SK-N-SH treated with all-trans-retinoic acid at 6 μM for 48 hours (cell line): ENCODE results near the gene NTM.

Experiments used
- ATAC-seq: fragments of 200-7000 bp; cut with Tn5 transposase; 3 replicates; pipeline ENCODE4 v1.9.1; 2020; ENCODE audit warnings: mild to moderate bottlenecking, moderate library complexity
- ARNTL ChIP-seq: fragments of 450-650 bp; formaldehyde crosslinking; IDR thresholded peaks from 2 replicates; pipeline ENCODE4 v1.5.0; 2020; ENCODE audit warnings: low read depth, mild to moderate bottlenecking, moderate library complexity, borderline replicate concordance
- BACH2 ChIP-seq: fragments of 250-450 bp; sonication (Bioruptor Pico); IDR thresholded peaks from 2 replicates; pipeline ENCODE4 v1.9.0; 2021; ENCODE audit warnings: mild to moderate bottlenecking, borderline replicate concordance
- CSDC2 ChIP-seq: fragments of 250-450 bp; sonication (Bioruptor Pico); IDR thresholded peaks from 2 replicates; pipeline ENCODE4 v1.5.0; 2020; ENCODE audit warnings: mild to moderate bottlenecking, moderate library complexity
- CSRNP3 ChIP-seq: fragments of 250-450 bp; sonication (Bioruptor Pico); IDR thresholded peaks from 2 replicates; pipeline ENCODE4 v1.5.1; 2021; ENCODE audit warnings: mild to moderate bottlenecking, moderate library complexity
- ESRRG ChIP-seq: fragments of 250-450 bp; sonication (Bioruptor Pico); IDR thresholded peaks from 2 replicates; pipeline ENCODE4 v1.6.1; 2021; ENCODE audit warnings: mild to moderate bottlenecking
- OSR1 ChIP-seq: fragments of 250-450 bp; sonication (Bioruptor Pico); IDR thresholded peaks from 2 replicates; pipeline ENCODE4 v1.8.0; 2022; ENCODE audit warnings: moderate library complexity, mild to moderate bottlenecking, inconsistent platforms
- PATZ1 ChIP-seq: fragments of 250-450 bp; sonication (Bioruptor Pico); IDR thresholded peaks from 2 replicates; pipeline ENCODE4 v1.8.0; 2020; ENCODE audit warnings: mild to moderate bottlenecking, moderate library complexity, borderline replicate concordance
- POU6F1 ChIP-seq: fragments of 250-450 bp; sonication (Bioruptor Pico); IDR thresholded peaks from 2 replicates; pipeline ENCODE4 v1.8.0; 2021; ENCODE audit warnings: low read depth, mild to moderate bottlenecking, moderate library complexity, borderline replicate concordance
- PPARA ChIP-seq: fragments of 250-450 bp; sonication (Bioruptor Pico); IDR thresholded peaks from 2 replicates; pipeline ENCODE4 v1.5.0; 2020; ENCODE audit warnings: mild to moderate bottlenecking, borderline replicate concordance
- RARB ChIP-seq: fragments of 250-450 bp; sonication (Bioruptor Pico); IDR thresholded peaks from 2 replicates; pipeline ENCODE4 v1.8.0; 2021; ENCODE audit warnings: mild to moderate bottlenecking, moderate library complexity
- SNAI2 ChIP-seq: fragments of 250-450 bp; sonication (Bioruptor Pico); IDR thresholded peaks from 2 replicates; pipeline ENCODE4 v1.5.0; 2020; ENCODE audit warnings: mild to moderate bottlenecking, moderate library complexity
- TCF4 ChIP-seq: fragments of 250-450 bp; sonication (Bioruptor Pico); IDR thresholded peaks from 2 replicates; pipeline ENCODE4 v1.8.0; 2021; ENCODE audit warnings: mild to moderate bottlenecking, moderate library complexity, borderline replicate concordance
- TOX ChIP-seq: fragments of 250-450 bp; sonication (Bioruptor Pico); IDR thresholded peaks from 2 replicates; pipeline ENCODE4 v1.8.0; 2021; ENCODE audit warnings: mild to moderate bottlenecking, moderate library complexity, borderline replicate concordance
- ZC3H10 ChIP-seq: fragments of 250-450 bp; sonication (Bioruptor Pico); IDR thresholded peaks from 2 replicates; pipeline ENCODE4 v1.5.1; 2021; ENCODE audit warnings: mild to moderate bottlenecking, moderate library complexity
- ZFP3 ChIP-seq: fragments of 250-450 bp; sonication (Bioruptor Pico); IDR thresholded peaks from 2 replicates; pipeline ENCODE4 v1.5.0; 2020; ENCODE audit warnings: mild to moderate bottlenecking, moderate library complexity
- ZFP30 ChIP-seq: fragments of 450-650 bp; formaldehyde crosslinking; IDR thresholded peaks from 2 replicates; pipeline ENCODE4 v1.5.0; 2022; ENCODE audit warnings: mild to moderate bottlenecking, moderate library complexity
- ZNF565 ChIP-seq: fragments of 450-650 bp; formaldehyde crosslinking; conservative IDR thresholded peaks from 2 replicates; pipeline ENCODE4 v1.5.0; 2020; ENCODE audit warnings: low read depth, mild to moderate bottlenecking, moderate library complexity
- ZNF70 ChIP-seq: fragments of 450-650 bp; formaldehyde crosslinking; IDR thresholded peaks from 2 replicates; pipeline ENCODE4 v1.5.0; 2020; ENCODE audit warnings: mild to moderate bottlenecking, moderate library complexity
- ZNF8 ChIP-seq: fragments of 450-650 bp; formaldehyde crosslinking; IDR thresholded peaks from 2 replicates; pipeline ENCODE4 v1.5.0; 2020; ENCODE audit warnings: mild to moderate bottlenecking, moderate library complexity
- TF ChIP-seq, protein P1 (sequence below): fragments of 250-450 bp; sonication (Bioruptor Pico); IDR thresholded peaks from 2 replicates; pipeline ENCODE4 v1.5.0; 2020; ENCODE audit warnings: mild to moderate bottlenecking, moderate library complexity

NTM gene

GRCh38 chr11:132058211-132058772 is 687.9 kb downstream of the NTM start:
- ATAC-seq: no peak; the same call in 2 of the 3 replicates

GRCh38 chr11:132060567-132060966 is 690.2 kb downstream of the NTM start:
- no peak for ATAC-seq
- no peak for TF ChIP-seq PATZ1 (CRISPR knock-in tag)
- TF ChIP-seq OSR1: no peak
- TF ChIP-seq PPARA (CRISPR knock-in tag): no peak
- no peak for TF ChIP-seq TCF4
- no peak for TF ChIP-seq RARB (CRISPR knock-in tag)
- no peak for TF ChIP-seq TOX (CRISPR knock-in tag)
- TF ChIP-seq, protein P1, sequence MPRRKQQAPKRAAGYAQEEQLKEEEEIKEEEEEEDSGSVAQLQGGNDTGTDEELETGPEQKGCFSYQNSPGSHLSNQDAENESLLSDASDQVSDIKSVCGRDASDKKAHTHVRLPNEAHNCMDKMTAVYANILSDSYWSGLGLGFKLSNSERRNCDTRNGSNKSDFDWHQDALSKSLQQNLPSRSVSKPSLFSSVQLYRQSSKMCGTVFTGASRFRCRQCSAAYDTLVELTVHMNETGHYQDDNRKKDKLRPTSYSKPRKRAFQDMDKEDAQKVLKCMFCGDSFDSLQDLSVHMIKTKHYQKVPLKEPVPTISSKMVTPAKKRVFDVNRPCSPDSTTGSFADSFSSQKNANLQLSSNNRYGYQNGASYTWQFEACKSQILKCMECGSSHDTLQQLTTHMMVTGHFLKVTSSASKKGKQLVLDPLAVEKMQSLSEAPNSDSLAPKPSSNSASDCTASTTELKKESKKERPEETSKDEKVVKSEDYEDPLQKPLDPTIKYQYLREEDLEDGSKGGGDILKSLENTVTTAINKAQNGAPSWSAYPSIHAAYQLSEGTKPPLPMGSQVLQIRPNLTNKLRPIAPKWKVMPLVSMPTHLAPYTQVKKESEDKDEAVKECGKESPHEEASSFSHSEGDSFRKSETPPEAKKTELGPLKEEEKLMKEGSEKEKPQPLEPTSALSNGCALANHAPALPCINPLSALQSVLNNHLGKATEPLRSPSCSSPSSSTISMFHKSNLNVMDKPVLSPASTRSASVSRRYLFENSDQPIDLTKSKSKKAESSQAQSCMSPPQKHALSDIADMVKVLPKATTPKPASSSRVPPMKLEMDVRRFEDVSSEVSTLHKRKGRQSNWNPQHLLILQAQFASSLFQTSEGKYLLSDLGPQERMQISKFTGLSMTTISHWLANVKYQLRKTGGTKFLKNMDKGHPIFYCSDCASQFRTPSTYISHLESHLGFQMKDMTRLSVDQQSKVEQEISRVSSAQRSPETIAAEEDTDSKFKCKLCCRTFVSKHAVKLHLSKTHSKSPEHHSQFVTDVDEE (CRISPR knock-in tag): no peak
- TF ChIP-seq, all 23 proteins: peak for 0

More at GRCh38 chr11:132058211-132058772, 687.9 kb downstream of the NTM start:
- no peak for TF ChIP-seq CSRNP3

DNA sequence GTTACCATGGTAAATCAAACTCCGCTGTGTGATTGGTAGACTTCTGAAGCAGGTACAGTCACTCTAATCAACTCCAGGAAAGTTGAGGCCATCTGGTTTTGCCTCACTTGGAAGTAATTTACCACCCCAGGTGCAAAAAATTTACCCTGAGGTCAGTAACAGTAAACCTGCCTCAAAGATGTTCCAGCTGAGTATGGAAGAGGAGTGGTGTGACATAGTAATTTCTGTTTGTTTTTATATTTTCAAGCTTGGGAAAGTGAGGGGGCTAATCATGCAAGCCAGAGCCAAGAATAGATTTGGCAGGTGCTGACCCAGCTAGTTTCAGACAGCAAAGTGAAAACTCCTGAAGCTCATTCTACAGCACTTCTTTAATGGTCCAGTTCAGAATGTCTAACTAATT is 691.6 kb downstream of the NTM start:
- ATAC-seq: no peak

More for the DNA sequence above, 691.6 kb downstream of the NTM start:
- TF ChIP-seq, protein P1 (CRISPR knock-in tag): no peak
- TF ChIP-seq TOX (CRISPR knock-in tag): no peak
- TF ChIP-seq ESRRG (CRISPR knock-in tag): no peak
- TF ChIP-seq SNAI2: no peak
- no peak for TF ChIP-seq CSDC2 (CRISPR knock-in tag)
- no peak for TF ChIP-seq ZFP3 (CRISPR knock-in tag)
- TF ChIP-seq TCF4: no peak
- TF ChIP-seq ZNF565: no peak
- TF ChIP-seq RARB (CRISPR knock-in tag): no peak
- TF ChIP-seq BACH2 (CRISPR knock-in tag): no peak
- no peak for TF ChIP-seq ZNF70
- no peak for TF ChIP-seq ZNF8 (CRISPR knock-in tag)
- no peak for TF ChIP-seq ZC3H10 (CRISPR knock-in tag)
- TF ChIP-seq PATZ1 (CRISPR knock-in tag): no peak
- TF ChIP-seq POU6F1 (CRISPR knock-in tag): no peak
- TF ChIP-seq ARNTL (CRISPR knock-in tag): no peak
- no peak for TF ChIP-seq CSRNP3
- TF ChIP-seq PPARA (CRISPR knock-in tag): no peak
- no peak for TF ChIP-seq ZFP30 (CRISPR knock-in tag)
